Smooth muscle cell (in vitro differentiated cells): ENCODE measurements around the gene PDE6G. TPM values are rescaled to one million over a fixed set of nuclear protein-coding genes. Genes with fewer than 3 reads are reported as not detected.
A peak's percentile ranks its signal among the peaks of the same experiment; 100 is the strongest.

Experiments used
- DNase-seq: peaks from one replicate; lab custom pipeline; 2025; ENCODE audit not compliant: unreplicated experiment; lab: John Stamatoyannopoulos, UW
- H2AFZ ChIP-seq: fragments of 200-600 bp; sonication (generic); 2 replicates; pipeline ENCODE4 v1.6.0; 2016; ENCODE audit warnings: antibody characterized with exemption, low read depth, mild to moderate bottlenecking
- H3F3A ChIP-seq: fragments of 200-600 bp; sonication (generic); 2 replicates; pipeline ENCODE4 v1.6.0; 2017; ENCODE audit warnings: antibody characterized with exemption, low read depth
- H3K27ac ChIP-seq: fragments of 200-600 bp; sonication (generic); 2 replicates; pipeline ENCODE4 v1.5.1; 2016; ENCODE audit warnings: low read depth, mild to moderate bottlenecking
- H3K27me3 ChIP-seq: fragments of 200-600 bp; sonication (generic); 2 replicates; pipeline ENCODE4 v1.6.1; 2016; ENCODE audit warnings: low read depth, mild to moderate bottlenecking
- H3K36me3 ChIP-seq: fragments of 200-600 bp; sonication (generic); 2 replicates; pipeline ENCODE4 v1.5.1; 2016; ENCODE audit warnings: low read depth
- H3K4me1 ChIP-seq: fragments of 200-600 bp; sonication (generic); 2 replicates; pipeline ENCODE4 v1.5.1; 2016; ENCODE audit warnings: low read depth
- H3K4me2 ChIP-seq: fragments of 200-600 bp; sonication (generic); 2 replicates; pipeline ENCODE4 v1.6.0; 2016; ENCODE audit warnings: mild to moderate bottlenecking
- H3K4me3 ChIP-seq: fragments of 200-600 bp; sonication (generic); 2 replicates; pipeline ENCODE4 v1.5.1; 2016; ENCODE audit warnings: mild to moderate bottlenecking
- H3K79me2 ChIP-seq: fragments of 200-600 bp; sonication (generic); 2 replicates; pipeline ENCODE4 v1.6.0; 2016; ENCODE audit warnings: low read depth, mild to moderate bottlenecking
- H3K9ac ChIP-seq: fragments of 200-600 bp; sonication (generic); 2 replicates; pipeline ENCODE4 v1.6.0; 2016; ENCODE audit warnings: low read depth
- H3K9me3 ChIP-seq: fragments of 200-600 bp; sonication (generic); replicated peaks from 2 replicates; pipeline ENCODE4 v1.5.1; 2016; ENCODE audit warnings: low read depth
- H4K20me1 ChIP-seq: fragments of 200-600 bp; sonication (generic); 2 replicates; pipeline ENCODE4 v1.6.0; 2016; ENCODE audit warnings: low read depth
- WGBS: methylation state at CpG from one replicate; pipeline ENCODE4 v1.1.7; 2016; ENCODE audit warnings: low lambda C conversion rate; 5-methylcytosine and 5-hydroxymethylcytosine counted together
- polyA plus RNA-seq: library from polyadenylated mRNA; unstranded; fragments of >200 nt; fragmentation: Nextera tagmentation; extraction: Ambion mirVana; gene quantifications from 2 replicates; pipeline ENCODE4 v1.2.1, GENCODE V29; 2016
- total RNA-seq: library from RNA; depleted of rRNA; stranded (reverse); fragments of >200 nt; gene quantifications from 2 replicates; pipeline ENCODE4 v1.2.3, GENCODE V29; 2014
- TF ChIP-seq, protein P1 (sequence below): fragments of 200-600 bp; sonication (generic); IDR thresholded peaks from 2 replicates; pipeline ENCODE4 v1.5.1; 2017; ENCODE audit warnings: borderline replicate concordance, mild to moderate bottlenecking, antibody characterized with exemption; ENCODE audit not compliant: insufficient read depth, poor library complexity, severe bottlenecking

Gene PDE6G
- total and polyA plus RNA-seq, 2 experiments from 2014 or later: 3.2 to 14.5 TPM

DNA sequence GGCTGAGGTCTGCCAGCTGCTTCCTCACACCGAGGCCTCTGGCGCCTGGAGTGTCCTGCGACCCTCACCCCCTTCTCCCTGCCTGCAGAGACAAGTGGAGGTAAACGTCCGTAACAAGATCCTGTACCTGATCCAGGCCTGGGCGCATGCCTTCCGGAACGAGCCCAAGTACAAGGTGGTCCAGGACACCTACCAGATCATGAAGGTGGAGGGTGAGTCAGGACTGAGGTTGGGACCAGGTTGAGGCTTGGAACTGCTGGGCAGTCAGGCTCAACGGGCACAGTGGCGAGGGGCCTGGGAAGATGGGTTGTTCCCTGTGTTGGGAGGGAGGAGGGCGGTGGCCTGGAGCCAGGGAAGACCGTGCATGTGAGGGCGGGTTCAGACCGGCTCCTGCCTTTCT, 32.3 kb upstream of the PDE6G start:
- DNase-seq: no peak
- H3K36me3 ChIP-seq: no peaks in the 10 kb centered on the region
- peaks cover 13% of the 10 kb centered on the region for H3K4me1 ChIP-seq
- H3K79me2 ChIP-seq: peaks cover 55% of the 10 kb centered on the region
- H3K4me3 ChIP-seq: no peak overlapping the region
- H3F3A ChIP-seq: no peaks in the 10 kb centered on the region
- H3K9ac ChIP-seq: no peak overlapping the region
- no peak overlapping the region for H3K4me2 ChIP-seq
- H4K20me1 ChIP-seq: peaks cover 89% of the 10 kb centered on the region
- no peak overlapping the region for H3K27ac ChIP-seq
- no peaks in the 10 kb centered on the region for H3K9me3 ChIP-seq
- no peaks in the 10 kb centered on the region for H3K27me3 ChIP-seq
- WGBS: 98% methylated on average over 14 of the region's 14 CpGs
- H2AFZ ChIP-seq: no peak overlapping the region
- TF ChIP-seq, protein P1, sequence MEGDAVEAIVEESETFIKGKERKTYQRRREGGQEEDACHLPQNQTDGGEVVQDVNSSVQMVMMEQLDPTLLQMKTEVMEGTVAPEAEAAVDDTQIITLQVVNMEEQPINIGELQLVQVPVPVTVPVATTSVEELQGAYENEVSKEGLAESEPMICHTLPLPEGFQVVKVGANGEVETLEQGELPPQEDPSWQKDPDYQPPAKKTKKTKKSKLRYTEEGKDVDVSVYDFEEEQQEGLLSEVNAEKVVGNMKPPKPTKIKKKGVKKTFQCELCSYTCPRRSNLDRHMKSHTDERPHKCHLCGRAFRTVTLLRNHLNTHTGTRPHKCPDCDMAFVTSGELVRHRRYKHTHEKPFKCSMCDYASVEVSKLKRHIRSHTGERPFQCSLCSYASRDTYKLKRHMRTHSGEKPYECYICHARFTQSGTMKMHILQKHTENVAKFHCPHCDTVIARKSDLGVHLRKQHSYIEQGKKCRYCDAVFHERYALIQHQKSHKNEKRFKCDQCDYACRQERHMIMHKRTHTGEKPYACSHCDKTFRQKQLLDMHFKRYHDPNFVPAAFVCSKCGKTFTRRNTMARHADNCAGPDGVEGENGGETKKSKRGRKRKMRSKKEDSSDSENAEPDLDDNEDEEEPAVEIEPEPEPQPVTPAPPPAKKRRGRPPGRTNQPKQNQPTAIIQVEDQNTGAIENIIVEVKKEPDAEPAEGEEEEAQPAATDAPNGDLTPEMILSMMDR: no peak

DNA sequence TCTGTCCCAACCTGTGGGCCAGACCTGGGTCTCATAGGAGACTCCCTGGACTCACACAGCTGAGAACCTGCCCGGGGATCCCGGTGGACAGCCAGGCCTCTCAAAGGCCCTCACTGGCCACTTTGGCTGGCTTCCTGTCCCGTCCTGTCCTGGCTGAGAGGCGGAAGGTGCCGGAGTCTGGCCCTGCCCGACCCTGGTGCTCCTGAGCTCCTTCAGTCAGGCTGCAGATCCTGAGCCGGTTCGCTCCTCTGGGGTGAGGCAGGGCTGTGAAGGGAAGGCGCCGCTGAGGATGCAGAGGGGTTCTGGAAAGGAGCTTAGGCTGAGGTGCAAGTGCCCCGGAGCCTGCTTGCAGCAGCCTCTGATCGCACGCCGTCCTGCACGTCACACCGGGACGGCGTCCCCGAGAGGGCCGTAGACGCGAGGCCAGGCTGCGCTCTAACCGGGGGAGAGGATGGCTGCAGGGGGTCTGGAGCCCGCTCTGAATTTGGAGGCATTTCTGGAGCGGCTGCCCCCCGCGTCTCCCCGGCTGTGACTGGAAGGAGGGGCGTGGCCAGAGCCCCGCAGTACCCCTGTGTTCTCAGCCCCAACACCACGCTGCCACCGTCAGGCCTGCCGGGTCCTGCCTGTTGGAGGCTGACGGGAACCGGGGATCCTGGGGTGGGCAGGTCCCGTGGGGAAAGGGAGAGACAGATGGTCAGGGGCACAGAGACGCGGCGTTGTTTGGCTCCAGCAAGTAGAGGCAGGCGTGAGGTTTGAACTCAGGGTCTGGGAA, 31.6 kb upstream of the PDE6G start:
- TF ChIP-seq, protein P1: no peak
- no peak overlapping the region for H2AFZ ChIP-seq
- peaks cover 61% of the 10 kb centered on the region for H3K79me2 ChIP-seq
- H3K4me2 ChIP-seq: no peak overlapping the region
- no peaks in the 10 kb centered on the region for H3K36me3 ChIP-seq
- H4K20me1 ChIP-seq: peaks cover 85% of the 10 kb centered on the region
- no peaks in the 10 kb centered on the region for H3F3A ChIP-seq
- H3K4me1 ChIP-seq: peaks cover 13% of the 10 kb centered on the region
- H3K4me3 ChIP-seq: no peak overlapping the region
- 98% methylated on average over 36 of the region's 41 CpGs for WGBS
- no peak for DNase-seq
- H3K27me3 ChIP-seq: no peaks in the 10 kb centered on the region
- H3K9ac ChIP-seq: no peak overlapping the region
- H3K9me3 ChIP-seq: no peaks in the 10 kb centered on the region
- no peak overlapping the region for H3K27ac ChIP-seq

DNA sequence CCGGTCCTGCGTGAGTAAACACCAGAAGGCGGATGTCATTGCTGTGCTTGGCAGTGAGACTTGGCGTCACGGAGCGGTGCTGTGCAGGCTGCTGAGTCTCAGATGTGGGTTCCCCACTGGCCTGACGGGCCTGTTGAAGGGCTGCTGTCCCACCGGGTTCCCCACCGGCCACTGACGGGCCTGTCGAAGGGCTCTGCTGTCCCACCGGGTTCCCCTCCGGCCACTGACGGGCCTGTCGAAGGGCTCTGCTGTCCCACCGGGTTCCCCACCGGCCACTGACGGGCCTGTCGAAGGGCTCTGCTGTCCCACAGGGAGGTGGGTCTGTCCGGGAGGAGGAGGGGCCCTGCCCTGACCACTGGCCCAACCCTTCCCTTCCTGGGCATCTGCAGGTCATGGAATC, 30.3 kb upstream of the PDE6G start:
- no peak overlapping the region for H3K4me2 ChIP-seq
- H3K36me3 ChIP-seq: no peaks in the 10 kb centered on the region
- TF ChIP-seq, protein P1: no peak
- peaks cover 75% of the 10 kb centered on the region for H4K20me1 ChIP-seq
- no peak overlapping the region for H2AFZ ChIP-seq
- no peak overlapping the region for H3K27ac ChIP-seq
- no peak overlapping the region for H3K9ac ChIP-seq
- H3K79me2 ChIP-seq: peaks cover 74% of the 10 kb centered on the region
- H3K27me3 ChIP-seq: no peaks in the 10 kb centered on the region
- no peak overlapping the region for H3K4me3 ChIP-seq
- H3K4me1 ChIP-seq: peaks cover 18% of the 10 kb centered on the region
- WGBS: 97% methylated on average over 20 of the region's 20 CpGs
- no peak for DNase-seq
- H3F3A ChIP-seq: no peaks in the 10 kb centered on the region
- no peaks in the 10 kb centered on the region for H3K9me3 ChIP-seq

DNA sequence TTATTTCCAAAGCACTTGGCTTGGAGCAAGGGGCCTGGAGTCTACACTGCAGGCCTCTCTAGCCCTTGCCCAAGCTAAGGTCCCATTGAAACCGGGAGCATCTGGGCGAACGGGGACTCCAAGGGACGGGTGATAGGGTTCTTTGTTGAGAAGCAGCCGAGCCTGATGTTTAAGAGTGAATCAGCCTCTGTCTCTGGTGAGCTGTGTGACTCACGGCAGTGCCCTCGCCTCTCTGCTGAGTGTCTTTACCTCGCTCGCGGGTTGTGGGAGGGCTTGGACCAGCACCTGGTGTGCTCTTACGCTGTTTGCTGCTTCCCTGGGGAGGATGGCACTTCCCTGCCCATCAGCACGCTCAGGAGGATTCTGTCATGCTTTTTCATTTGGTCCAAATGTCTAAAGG, 28.8 kb upstream of the PDE6G start:
- H4K20me1 ChIP-seq: peaks cover 61% of the 10 kb centered on the region
- H3K4me1 ChIP-seq: peaks cover 18% of the 10 kb centered on the region
- peak overlapping the region; percentile 98 for H3K27ac ChIP-seq
- no peaks in the 10 kb centered on the region for H3F3A ChIP-seq
- DNase-seq: no peak
- no peaks in the 10 kb centered on the region for H3K27me3 ChIP-seq
- H2AFZ ChIP-seq: no peak overlapping the region
- TF ChIP-seq, protein P1: no peak
- H3K9ac ChIP-seq: peak overlapping the region; percentile 99
- H3K36me3 ChIP-seq: no peaks in the 10 kb centered on the region
- WGBS: 47% methylated on average over 12 of the region's 12 CpGs
- H3K4me3 ChIP-seq: peak overlapping the region; percentile 98
- peak overlapping the region; percentile 95 for H3K4me2 ChIP-seq
- no peaks in the 10 kb centered on the region for H3K9me3 ChIP-seq
- peaks cover 88% of the 10 kb centered on the region for H3K79me2 ChIP-seq
